Endodermal cell (in vitro differentiated cells): ENCODE results near the gene SLAMF7. TPM values are rescaled to one million over a fixed set of nuclear protein-coding genes. Genes with fewer than 3 reads are reported as not detected.

ENCODE experiments used
- DNase-seq: peaks from one replicate; pipeline ENCODE4 v3.0.0-alpha.2; 2017
- H3K27ac ChIP-seq: 2 replicates; pipeline ENCODE4 v1.5.1; 2013; ENCODE audit warnings: mild to moderate bottlenecking, low read depth, low read length, moderate library complexity
- H3K27me3 ChIP-seq: 2 replicates; pipeline ENCODE4 v1.6.1; 2013; ENCODE audit warnings: mild to moderate bottlenecking, low read length, moderate library complexity; ENCODE audit not compliant: insufficient read depth, control insufficient read depth, poor library complexity, severe bottlenecking
- H3K36me3 ChIP-seq: 2 replicates; pipeline ENCODE4 v1.7.0; 2013; ENCODE audit warnings: mild to moderate bottlenecking, low read length, moderate library complexity; ENCODE audit not compliant: control insufficient read depth, insufficient read depth
- H3K4me1 ChIP-seq: one replicate; pipeline ENCODE4 v1.7.0; 2013; ENCODE audit warnings: low read length; ENCODE audit not compliant: control insufficient read depth, insufficient read depth
- H3K4me3 ChIP-seq: 2 replicates; pipeline ENCODE4 v1.5.1; 2013; ENCODE audit warnings: mild to moderate bottlenecking, low read length, moderate library complexity
- H3K9ac ChIP-seq: 2 replicates; pipeline ENCODE4 v1.6.1; 2013; ENCODE audit warnings: mild to moderate bottlenecking, low read length, moderate library complexity; ENCODE audit not compliant: poor library complexity, severe bottlenecking; ENCODE audit errors: extremely low read depth
- H3K9me3 ChIP-seq: 2 replicates; pipeline ENCODE4 v1.6.1; 2013; ENCODE audit warnings: mild to moderate bottlenecking, low read length, moderate library complexity; ENCODE audit not compliant: control insufficient read depth
- H3K27ac Mint-ChIP-seq: 2 replicates; pipeline ENCODE4 v1.8.0; 2020; ENCODE audit warnings: mixed read lengths
- H3K27me3 Mint-ChIP-seq: 2 replicates; pipeline ENCODE4 v1.8.0; 2021; ENCODE audit warnings: mild to moderate bottlenecking, mixed read lengths; ENCODE audit not compliant: insufficient read depth
- H3K36me3 Mint-ChIP-seq: 2 replicates; pipeline ENCODE4 v1.8.0; 2020; ENCODE audit warnings: low read depth, mixed read lengths
- H3K4me1 Mint-ChIP-seq: 2 replicates; pipeline ENCODE4 v1.8.0; 2020; ENCODE audit warnings: mixed read lengths
- H3K4me3 Mint-ChIP-seq: 2 replicates; pipeline ENCODE4 v1.8.0; 2020; ENCODE audit warnings: mild to moderate bottlenecking, moderate library complexity, mixed read lengths
- H3K9me3 Mint-ChIP-seq: 2 replicates; pipeline ENCODE4 v1.8.0; 2020; ENCODE audit warnings: mild to moderate bottlenecking, mixed read lengths
- WGBS, 2 experiments: methylation state at CpG; one replicate each; pipeline versions ENCODE4 v1.1.5 to v1.1.7; 2013; ENCODE audit warnings: missing lambda C conversion rate in 2 of 2, mixed read lengths in 1 of 2; ENCODE audit not compliant: insufficient coverage in 1 of 2, insufficient read length in 1 of 2; 5-methylcytosine and 5-hydroxymethylcytosine counted together
- total RNA-seq, 2 donors: library from RNA; stranded (reverse); fragmentation: NEBNext Ultra II Directional in 1 of 2; extraction: Animal tissue kit (Norgen Biotek cat#: 25700) in 1 of 2; gene quantifications; 2 replicates in 1 of 2; 3 replicates in 1 of 2; pipeline ENCODE4 v1.2.1, GENCODE V29; 2021
- TF ChIP-seq, protein P1 (sequence below): fragments of 200-600 bp; sonication (generic); conservative IDR thresholded peaks from 2 replicates; pipeline ENCODE4 v1.5.0; 2021; ENCODE audit warnings: antibody characterized with exemption, mild to moderate bottlenecking

SLAMF7 gene
- total RNA-seq, 2 donors from 2014 or later: not detected

DNA sequence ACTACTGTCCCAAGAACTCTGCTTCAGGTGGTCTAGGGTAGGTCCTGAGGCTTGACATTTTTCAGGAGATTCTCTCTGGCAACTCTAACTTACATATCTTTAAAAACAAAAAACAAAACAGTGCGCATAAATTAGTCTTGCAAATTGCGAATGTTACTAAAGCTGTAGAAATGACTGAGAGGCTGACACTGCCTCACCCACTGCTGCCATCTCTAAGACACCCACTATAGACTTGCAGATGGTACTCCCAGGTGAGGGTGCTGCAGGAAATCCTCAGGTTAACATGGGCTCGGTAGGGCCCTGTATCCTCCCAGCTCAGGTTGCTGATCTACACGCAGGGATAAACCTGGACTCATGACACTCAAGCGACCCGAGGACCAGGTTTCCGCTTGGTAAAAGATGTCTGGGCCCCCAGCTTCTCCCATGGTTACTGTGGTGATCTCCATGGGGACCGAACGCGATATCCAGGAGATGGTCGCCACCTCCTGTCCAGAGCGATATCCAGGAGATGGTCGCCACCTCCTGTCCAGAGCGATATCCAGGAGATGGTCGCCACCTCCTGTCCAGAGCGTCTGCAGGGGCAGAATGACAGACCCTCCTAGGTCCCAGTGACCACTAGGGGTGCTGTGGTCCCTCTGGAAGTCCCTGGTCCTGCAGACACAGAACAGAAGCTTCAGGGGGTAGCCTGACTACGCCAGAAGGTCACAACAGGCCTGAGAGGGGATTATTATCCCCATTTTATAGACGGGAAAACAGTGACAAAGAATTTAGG, 40.8 kb downstream of the SLAMF7 start:
- no peak overlapping the region for H3K4me3 ChIP-seq
- no peak overlapping the region for H3K27ac Mint-ChIP-seq
- peaks cover 21% of the 10 kb centered on the region for H3K9me3 Mint-ChIP-seq
- peaks cover 2% of the 10 kb centered on the region for H3K36me3 Mint-ChIP-seq
- 87 to 93% methylated on average over 11 to 18 of the region's 18 CpGs for WGBS, 2 experiments
- no peaks in the 10 kb centered on the region for H3K4me1 ChIP-seq
- H3K4me3 Mint-ChIP-seq: no peak overlapping the region
- peaks cover 8% of the 10 kb centered on the region for H3K4me1 Mint-ChIP-seq
- H3K27me3 ChIP-seq: no peaks in the 10 kb centered on the region
- TF ChIP-seq, protein P1, sequence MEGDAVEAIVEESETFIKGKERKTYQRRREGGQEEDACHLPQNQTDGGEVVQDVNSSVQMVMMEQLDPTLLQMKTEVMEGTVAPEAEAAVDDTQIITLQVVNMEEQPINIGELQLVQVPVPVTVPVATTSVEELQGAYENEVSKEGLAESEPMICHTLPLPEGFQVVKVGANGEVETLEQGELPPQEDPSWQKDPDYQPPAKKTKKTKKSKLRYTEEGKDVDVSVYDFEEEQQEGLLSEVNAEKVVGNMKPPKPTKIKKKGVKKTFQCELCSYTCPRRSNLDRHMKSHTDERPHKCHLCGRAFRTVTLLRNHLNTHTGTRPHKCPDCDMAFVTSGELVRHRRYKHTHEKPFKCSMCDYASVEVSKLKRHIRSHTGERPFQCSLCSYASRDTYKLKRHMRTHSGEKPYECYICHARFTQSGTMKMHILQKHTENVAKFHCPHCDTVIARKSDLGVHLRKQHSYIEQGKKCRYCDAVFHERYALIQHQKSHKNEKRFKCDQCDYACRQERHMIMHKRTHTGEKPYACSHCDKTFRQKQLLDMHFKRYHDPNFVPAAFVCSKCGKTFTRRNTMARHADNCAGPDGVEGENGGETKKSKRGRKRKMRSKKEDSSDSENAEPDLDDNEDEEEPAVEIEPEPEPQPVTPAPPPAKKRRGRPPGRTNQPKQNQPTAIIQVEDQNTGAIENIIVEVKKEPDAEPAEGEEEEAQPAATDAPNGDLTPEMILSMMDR: peak; percentile 79
- H3K9me3 ChIP-seq: no peaks in the 10 kb centered on the region
- H3K27ac ChIP-seq: no peak overlapping the region
- no peak overlapping the region for H3K9ac ChIP-seq
- DNase-seq: peak; percentile 89
- no peaks in the 10 kb centered on the region for H3K36me3 ChIP-seq
- no peaks in the 10 kb centered on the region for H3K27me3 Mint-ChIP-seq

DNA sequence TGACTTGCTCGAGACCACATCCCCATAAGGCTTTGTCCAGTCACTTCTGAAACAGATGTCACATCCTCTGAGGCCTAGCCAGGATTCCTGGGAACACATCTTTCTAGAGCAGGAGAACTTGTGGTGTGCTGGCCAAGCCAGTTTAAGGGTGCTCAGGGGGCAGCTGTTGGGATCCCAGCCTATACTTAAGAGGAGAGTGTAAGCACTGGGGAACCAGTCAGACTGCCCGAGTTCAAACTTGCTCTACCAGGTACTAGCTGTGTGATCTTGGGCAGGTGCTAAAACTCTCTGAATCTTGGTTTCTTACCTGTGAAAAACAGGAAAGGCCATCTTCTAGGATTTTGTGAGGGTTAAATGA, 41.3 kb downstream of the SLAMF7 start:
- Histone ChIP-seq H3K9ac (no peak overlapping the region), H3K27ac (no peak overlapping the region), H3K4me3 (no peak overlapping the region), H3K27me3 (no peaks in the 10 kb centered on the region), H3K4me1 (no peaks in the 10 kb centered on the region), H3K36me3 (no peaks in the 10 kb centered on the region), H3K9me3 (no peaks in the 10 kb centered on the region)
- Mint-ChIP-seq H3K4me1 (peaks cover 4% of the 10 kb centered on the region), H3K36me3 (peaks cover 2% of the 10 kb centered on the region), H3K4me3 (no peak overlapping the region), H3K9me3 (peaks cover 21% of the 10 kb centered on the region), H3K27ac (no peak overlapping the region), H3K27me3 (no peaks in the 10 kb centered on the region)
- no peak for DNase-seq
- TF ChIP-seq, protein P1: no peak
- WGBS, 2 experiments: 86 to 98% methylated on average over 2 of the region's 2 CpGs

DNA sequence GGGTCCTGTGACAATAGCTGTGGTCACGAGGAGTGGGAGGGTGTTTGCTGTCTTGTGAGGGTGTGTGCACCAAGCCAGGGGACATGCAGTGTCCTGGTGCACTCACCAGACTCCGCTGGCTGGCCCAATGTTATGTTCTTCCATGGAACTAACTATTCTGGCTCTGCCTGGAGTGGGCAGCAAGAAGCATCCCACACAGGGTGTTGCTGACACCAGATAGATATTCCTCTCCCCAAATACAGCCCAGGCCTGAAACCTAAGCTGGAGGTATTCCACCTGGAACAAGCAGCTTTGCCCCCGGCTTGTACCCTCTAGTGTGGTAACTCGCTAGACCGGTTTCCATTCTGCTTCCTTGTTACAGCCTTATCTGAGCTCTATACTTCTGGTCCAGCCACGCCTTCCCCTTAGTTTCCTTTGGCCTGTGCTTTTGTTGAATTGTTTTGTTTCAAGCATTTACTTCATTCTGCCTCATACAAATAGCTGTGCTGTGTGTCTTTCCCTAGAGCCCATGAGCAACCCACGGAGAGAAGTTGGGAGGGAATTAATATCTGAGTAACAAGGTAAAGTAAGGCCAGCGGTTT, 42.2 kb downstream of the SLAMF7 start:
- H3K27ac Mint-ChIP-seq: no peak overlapping the region
- peaks cover 4% of the 10 kb centered on the region for H3K4me1 Mint-ChIP-seq
- Histone ChIP-seq H3K27me3 (no peaks in the 10 kb centered on the region), H3K4me1 (no peaks in the 10 kb centered on the region), H3K36me3 (no peaks in the 10 kb centered on the region), H3K9ac (no peak overlapping the region), H3K27ac (no peak overlapping the region), H3K4me3 (no peak overlapping the region), H3K9me3 (no peaks in the 10 kb centered on the region)
- H3K9me3 Mint-ChIP-seq: peaks cover 22% of the 10 kb centered on the region
- H3K4me3 Mint-ChIP-seq: no peak overlapping the region
- TF ChIP-seq, protein P1: no peak
- peaks cover 2% of the 10 kb centered on the region for H3K36me3 Mint-ChIP-seq
- 92 to 97% methylated on average over 6 to 8 of the region's 8 CpGs for WGBS, 2 experiments
- H3K27me3 Mint-ChIP-seq: no peaks in the 10 kb centered on the region
- no peak for DNase-seq
